ENCODE measurements around the gene YTHDC1. TPM values are rescaled to one million over a fixed set of nuclear protein-coding genes. Genes with fewer than 3 reads are reported as not detected.
A peak's percentile ranks its signal among the peaks of the same experiment; 100 is the strongest.

Gene YTHDC1
- total RNA-seq, 1 experiment from 2014 or later = 44.5 TPM

GRCh38 chr4:68372588-68372987 lies 22.7 kb upstream of the YTHDC1 start:
- H3K36me3 ChIP-seq (ENCODE audit: control insufficient read depth, insufficient read depth, low read length) = no peaks in the 10 kb centered on the region
- ATAC-seq (no peak), DNase-seq (ENCODE audit: low read depth, low spot score) (no peak)
- no TSS peak for BruUV-seq (replicated peaks)
- ChIA-PET POLR2A (no interaction called here), CTCF (no interaction called here)
- no peak overlapping the region for H3K27ac ChIP-seq (ENCODE audit: low read length)
- no peaks in the 10 kb centered on the region for H3K27me3 ChIP-seq (ENCODE audit: control insufficient read depth, insufficient read depth, low read length)
- no peak overlapping the region for H3K4me3 ChIP-seq (ENCODE audit: low read depth in 2 of 2, low read length in 2 of 2)
- intact Hi-C loops (cut with micrococcal nuclease; ENCODE audit: unreplicated experiment) (no loop called here), in situ Hi-C loops (cut with HindIII; ENCODE audit: low pct_unique_long_range_greater_than_20kb, low sequenced_read_pairs) (no loop called here)
- TF ChIP-seq, protein P1, sequence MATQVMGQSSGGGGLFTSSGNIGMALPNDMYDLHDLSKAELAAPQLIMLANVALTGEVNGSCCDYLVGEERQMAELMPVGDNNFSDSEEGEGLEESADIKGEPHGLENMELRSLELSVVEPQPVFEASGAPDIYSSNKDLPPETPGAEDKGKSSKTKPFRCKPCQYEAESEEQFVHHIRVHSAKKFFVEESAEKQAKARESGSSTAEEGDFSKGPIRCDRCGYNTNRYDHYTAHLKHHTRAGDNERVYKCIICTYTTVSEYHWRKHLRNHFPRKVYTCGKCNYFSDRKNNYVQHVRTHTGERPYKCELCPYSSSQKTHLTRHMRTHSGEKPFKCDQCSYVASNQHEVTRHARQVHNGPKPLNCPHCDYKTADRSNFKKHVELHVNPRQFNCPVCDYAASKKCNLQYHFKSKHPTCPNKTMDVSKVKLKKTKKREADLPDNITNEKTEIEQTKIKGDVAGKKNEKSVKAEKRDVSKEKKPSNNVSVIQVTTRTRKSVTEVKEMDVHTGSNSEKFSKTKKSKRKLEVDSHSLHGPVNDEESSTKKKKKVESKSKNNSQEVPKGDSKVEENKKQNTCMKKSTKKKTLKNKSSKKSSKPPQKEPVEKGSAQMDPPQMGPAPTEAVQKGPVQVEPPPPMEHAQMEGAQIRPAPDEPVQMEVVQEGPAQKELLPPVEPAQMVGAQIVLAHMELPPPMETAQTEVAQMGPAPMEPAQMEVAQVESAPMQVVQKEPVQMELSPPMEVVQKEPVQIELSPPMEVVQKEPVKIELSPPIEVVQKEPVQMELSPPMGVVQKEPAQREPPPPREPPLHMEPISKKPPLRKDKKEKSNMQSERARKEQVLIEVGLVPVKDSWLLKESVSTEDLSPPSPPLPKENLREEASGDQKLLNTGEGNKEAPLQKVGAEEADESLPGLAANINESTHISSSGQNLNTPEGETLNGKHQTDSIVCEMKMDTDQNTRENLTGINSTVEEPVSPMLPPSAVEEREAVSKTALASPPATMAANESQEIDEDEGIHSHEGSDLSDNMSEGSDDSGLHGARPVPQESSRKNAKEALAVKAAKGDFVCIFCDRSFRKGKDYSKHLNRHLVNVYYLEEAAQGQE (IDR thresholded peaks at IDR 0.05; ENCODE audit: insufficient read depth in 1 of 2, low read depth in 2 of 2, low read length in 1 of 2) = no peak
- TF ChIP-seq SIN3A (IDR thresholded peaks at IDR 0.05; ENCODE audit: borderline replicate concordance, insufficient read depth, low read depth, low read length) (no peak), TCF7L2 (IDR thresholded peaks at IDR 0.05; ENCODE audit: low read depth, low read length) (no peak), CTCF (IDR thresholded peaks at IDR 0.05) (no peak), POLR2AphosphoS5 (IDR thresholded peaks at IDR 0.05; ENCODE audit: low read depth, low read length) (no peak)
- H3K9me3 ChIP-seq (ENCODE audit: control insufficient read depth, insufficient read depth, low read depth, low read length) = no peaks in the 10 kb centered on the region
- H3K4me1 ChIP-seq (ENCODE audit: control insufficient read depth, insufficient read depth, low read length) = no peaks in the 10 kb centered on the region; the same call in 1 of the 2 replicates

- ChIA-PET POLR2A (no interaction called here), CTCF (no interaction called here)
- intact Hi-C loops (cut with micrococcal nuclease; ENCODE audit: unreplicated experiment) = no loop called here
- no peak for DNase-seq (ENCODE audit: low read depth, low spot score)
- no TSS peak for BruUV-seq (replicated peaks)
- TF ChIP-seq, protein P1 (IDR thresholded peaks at IDR 0.05; ENCODE audit: insufficient read depth in 1 of 2, low read depth in 2 of 2, low read length in 1 of 2) = no peak
- TF ChIP-seq SIN3A (IDR thresholded peaks at IDR 0.05; ENCODE audit: borderline replicate concordance, insufficient read depth, low read depth, low read length) (no peak), TCF7L2 (IDR thresholded peaks at IDR 0.05; ENCODE audit: low read depth, low read length) (no peak), CTCF (IDR thresholded peaks at IDR 0.05) (no peak), POLR2AphosphoS5 (IDR thresholded peaks at IDR 0.05; ENCODE audit: low read depth, low read length) (no peak)
- Histone ChIP-seq H3K36me3 (ENCODE audit: control insufficient read depth, insufficient read depth, low read length) (no peaks in the 10 kb centered on the region), H3K27me3 (ENCODE audit: control insufficient read depth, insufficient read depth, low read length) (no peaks in the 10 kb centered on the region), H3K4me1 (ENCODE audit: control insufficient read depth, insufficient read depth, low read length) (no peaks in the 10 kb centered on the region; the same call in 1 of the 2 replicates), H3K9me3 (ENCODE audit: control insufficient read depth, insufficient read depth, low read depth, low read length) (no peaks in the 10 kb centered on the region), H3K27ac (ENCODE audit: low read length) (no peak overlapping the region), H3K4me3 (ENCODE audit: low read depth in 2 of 2, low read length in 2 of 2) (no peak overlapping the region)
- in situ Hi-C loops (cut with HindIII; ENCODE audit: low pct_unique_long_range_greater_than_20kb, low sequenced_read_pairs) = no loop called here
- peak; percentile 78 for ATAC-seq
These were observed 19.4 kb upstream of the YTHDC1 start for GRCh38 chr4:68369142-68369805.

Measured in Panc1 (cell line).